Neural cell (in vitro differentiated cells): ENCODE measurements around the gene C9orf40.

Experiments
- EP300 ChIP-seq: fragments of 450-650 bp; conservative IDR thresholded peaks from 2 replicates; pipeline ENCODE4 v1.6.1; 2014; ENCODE audit warnings: antibody characterized with exemption, mild to moderate bottlenecking, moderate library complexity; ENCODE audit not compliant: poor library complexity, severe bottlenecking
- EZH2 ChIP-seq: fragments of 200-600, 300-800 bp; shearing (Covaris generic), sonication (generic); IDR thresholded peaks from 2 replicates; pipeline ENCODE4 v1.6.1; 2014; ENCODE audit warnings: antibody characterized with exemption, low read length, borderline replicate concordance, mild to moderate bottlenecking; ENCODE audit not compliant: insufficient read depth, poor library complexity, severe bottlenecking
- MXI1 ChIP-seq: fragments of 450-650 bp; conservative IDR thresholded peaks from 2 replicates; pipeline ENCODE4 v1.6.1; 2014; ENCODE audit warnings: antibody characterized with exemption, mild to moderate bottlenecking; ENCODE audit not compliant: poor library complexity, severe bottlenecking
- TF ChIP-seq, protein P1 (sequence below): fragments of 450-650 bp; IDR thresholded peaks from 2 replicates; pipeline ENCODE4 v1.5.1; 2014; ENCODE audit warnings: antibody characterized with exemption, mild to moderate bottlenecking, moderate library complexity; ENCODE audit not compliant: poor library complexity, severe bottlenecking

- TF ChIP-seq, protein P1, sequence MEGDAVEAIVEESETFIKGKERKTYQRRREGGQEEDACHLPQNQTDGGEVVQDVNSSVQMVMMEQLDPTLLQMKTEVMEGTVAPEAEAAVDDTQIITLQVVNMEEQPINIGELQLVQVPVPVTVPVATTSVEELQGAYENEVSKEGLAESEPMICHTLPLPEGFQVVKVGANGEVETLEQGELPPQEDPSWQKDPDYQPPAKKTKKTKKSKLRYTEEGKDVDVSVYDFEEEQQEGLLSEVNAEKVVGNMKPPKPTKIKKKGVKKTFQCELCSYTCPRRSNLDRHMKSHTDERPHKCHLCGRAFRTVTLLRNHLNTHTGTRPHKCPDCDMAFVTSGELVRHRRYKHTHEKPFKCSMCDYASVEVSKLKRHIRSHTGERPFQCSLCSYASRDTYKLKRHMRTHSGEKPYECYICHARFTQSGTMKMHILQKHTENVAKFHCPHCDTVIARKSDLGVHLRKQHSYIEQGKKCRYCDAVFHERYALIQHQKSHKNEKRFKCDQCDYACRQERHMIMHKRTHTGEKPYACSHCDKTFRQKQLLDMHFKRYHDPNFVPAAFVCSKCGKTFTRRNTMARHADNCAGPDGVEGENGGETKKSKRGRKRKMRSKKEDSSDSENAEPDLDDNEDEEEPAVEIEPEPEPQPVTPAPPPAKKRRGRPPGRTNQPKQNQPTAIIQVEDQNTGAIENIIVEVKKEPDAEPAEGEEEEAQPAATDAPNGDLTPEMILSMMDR = no peak
- TF ChIP-seq MXI1 (no peak), EZH2 (no peak), EP300 (no peak)
Measured at GRCh38 chr9:74951725-74952151, 974 bp downstream of the C9orf40 start.
